LNCaP clone FGC (cell line): ENCODE results near the gene RNU11.
"Not testable (repeated sequence)": the region's sequence is repeated elsewhere in the genome, so short reads cannot be mapped to it uniquely, and the experiment has no call there.

Experiments
- DNase-seq: peaks from one replicate; pipeline ENCODE4 v3.0.0-alpha.2; 2011; ENCODE audit warnings: low read depth
- H3K4me3 ChIP-seq: 2 replicates; pipeline ENCODE4 v1.5.1; 2011; ENCODE audit warnings: mild to moderate bottlenecking, low read depth, low read length, control low read depth
- TF ChIP-seq, protein P1 (sequence below): IDR thresholded peaks from 2 replicates; pipeline ENCODE4 v1.5.1; 2012; ENCODE audit warnings: mild to moderate bottlenecking; ENCODE audit not compliant: control insufficient read depth, insufficient read depth; ENCODE audit errors: extremely low read depth

The RNU11 gene

GRCh38 chr1:28666806-28667205 is 18.4 kb downstream of the RNU11 start:
- no peak for DNase-seq
- TF ChIP-seq, protein P1, sequence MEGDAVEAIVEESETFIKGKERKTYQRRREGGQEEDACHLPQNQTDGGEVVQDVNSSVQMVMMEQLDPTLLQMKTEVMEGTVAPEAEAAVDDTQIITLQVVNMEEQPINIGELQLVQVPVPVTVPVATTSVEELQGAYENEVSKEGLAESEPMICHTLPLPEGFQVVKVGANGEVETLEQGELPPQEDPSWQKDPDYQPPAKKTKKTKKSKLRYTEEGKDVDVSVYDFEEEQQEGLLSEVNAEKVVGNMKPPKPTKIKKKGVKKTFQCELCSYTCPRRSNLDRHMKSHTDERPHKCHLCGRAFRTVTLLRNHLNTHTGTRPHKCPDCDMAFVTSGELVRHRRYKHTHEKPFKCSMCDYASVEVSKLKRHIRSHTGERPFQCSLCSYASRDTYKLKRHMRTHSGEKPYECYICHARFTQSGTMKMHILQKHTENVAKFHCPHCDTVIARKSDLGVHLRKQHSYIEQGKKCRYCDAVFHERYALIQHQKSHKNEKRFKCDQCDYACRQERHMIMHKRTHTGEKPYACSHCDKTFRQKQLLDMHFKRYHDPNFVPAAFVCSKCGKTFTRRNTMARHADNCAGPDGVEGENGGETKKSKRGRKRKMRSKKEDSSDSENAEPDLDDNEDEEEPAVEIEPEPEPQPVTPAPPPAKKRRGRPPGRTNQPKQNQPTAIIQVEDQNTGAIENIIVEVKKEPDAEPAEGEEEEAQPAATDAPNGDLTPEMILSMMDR = no peak
- no peak overlapping the region for H3K4me3 ChIP-seq

- H3K4me3 ChIP-seq = peak within 1 kb of the TSS; percentile 76
- TF ChIP-seq, protein P1 = 0 out of 2 replicates have a peak, but pooled peaks have one; percentile 4
- peak; percentile 85 for DNase-seq
Measured at GRCh38 chr1:28668191-28668955, 20.0 kb downstream of the RNU11 start, which contains the start of gene GMEB1. GMEB1 (plus strand) TSS chr1:28668784; CDS start chr1:28683613, 14,829 bp downstream.

GRCh38 chr1:28668956-28669723 is 20.7 kb downstream of the RNU11 start:
- no peak for DNase-seq
- H3K4me3 ChIP-seq = peak overlapping the region; percentile 76

GRCh38 chr1:28671254-28671780 is 22.9 kb downstream of the RNU11 start:
- TF ChIP-seq, protein P1 = no peak
- no peak overlapping the region for H3K4me3 ChIP-seq
- DNase-seq = no peak

More at GRCh38 chr1:28668956-28669723, 20.7 kb downstream of the RNU11 start:
- TF ChIP-seq, protein P1 = no peak

DNA sequence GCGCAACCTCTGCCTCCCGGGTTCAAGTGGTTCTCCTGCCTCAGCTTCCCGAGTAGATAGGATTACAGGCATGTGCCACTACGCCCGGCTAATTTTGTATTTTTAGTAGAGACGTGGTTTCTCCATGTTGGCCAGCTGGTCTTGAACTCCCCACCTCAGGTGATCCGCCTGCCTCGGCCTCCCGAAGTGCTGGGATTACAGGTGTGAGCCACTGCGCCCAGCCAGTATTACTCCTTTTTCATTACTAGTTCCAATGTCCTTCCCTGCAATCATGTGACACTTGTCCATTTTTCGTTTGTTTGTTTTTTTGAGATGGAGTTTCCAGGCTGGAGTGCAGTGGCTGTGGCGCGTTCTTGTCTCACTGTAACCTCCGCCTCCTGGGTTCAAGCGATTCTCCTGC is 24.6 kb downstream of the RNU11 start:
- not testable (repeated sequence) for H3K4me3 ChIP-seq, DNase-seq

GRCh38 chr1:28675924-28676257 is 27.5 kb downstream of the RNU11 start:
- DNase-seq = no peak
- TF ChIP-seq, protein P1 = no peak
- no peak overlapping the region for H3K4me3 ChIP-seq

DNA sequence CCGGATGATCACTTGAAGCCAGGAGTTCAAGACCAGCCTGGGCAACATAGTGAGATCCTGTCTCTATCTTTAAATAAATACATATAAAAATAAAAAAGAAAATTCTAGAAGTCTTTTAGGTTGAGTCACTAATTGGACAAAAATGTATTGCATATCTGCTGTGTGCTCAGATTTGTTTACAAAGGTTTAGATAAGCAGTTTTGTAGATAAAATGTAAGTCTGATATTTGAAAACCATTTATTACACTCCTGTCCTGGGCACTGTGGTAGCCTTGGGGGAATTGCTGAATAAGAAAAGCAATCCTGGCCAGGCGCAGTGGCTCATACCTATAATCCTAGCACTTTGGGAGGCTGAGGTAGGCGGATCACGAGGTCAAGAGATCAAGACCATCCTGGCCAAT is 31.8 kb downstream of the RNU11 start:
- TF ChIP-seq, protein P1 = no peak
- no peak for DNase-seq
- no peak overlapping the region for H3K4me3 ChIP-seq
